Measurements from ENCODE around the gene CABP4. TPM values are rescaled to one million over a fixed set of nuclear protein-coding genes. Genes with fewer than 3 reads are reported as not detected.

The CABP4 gene
- total RNA-seq, 1 experiment from 2014 or later: 0.55 TPM

DNA sequence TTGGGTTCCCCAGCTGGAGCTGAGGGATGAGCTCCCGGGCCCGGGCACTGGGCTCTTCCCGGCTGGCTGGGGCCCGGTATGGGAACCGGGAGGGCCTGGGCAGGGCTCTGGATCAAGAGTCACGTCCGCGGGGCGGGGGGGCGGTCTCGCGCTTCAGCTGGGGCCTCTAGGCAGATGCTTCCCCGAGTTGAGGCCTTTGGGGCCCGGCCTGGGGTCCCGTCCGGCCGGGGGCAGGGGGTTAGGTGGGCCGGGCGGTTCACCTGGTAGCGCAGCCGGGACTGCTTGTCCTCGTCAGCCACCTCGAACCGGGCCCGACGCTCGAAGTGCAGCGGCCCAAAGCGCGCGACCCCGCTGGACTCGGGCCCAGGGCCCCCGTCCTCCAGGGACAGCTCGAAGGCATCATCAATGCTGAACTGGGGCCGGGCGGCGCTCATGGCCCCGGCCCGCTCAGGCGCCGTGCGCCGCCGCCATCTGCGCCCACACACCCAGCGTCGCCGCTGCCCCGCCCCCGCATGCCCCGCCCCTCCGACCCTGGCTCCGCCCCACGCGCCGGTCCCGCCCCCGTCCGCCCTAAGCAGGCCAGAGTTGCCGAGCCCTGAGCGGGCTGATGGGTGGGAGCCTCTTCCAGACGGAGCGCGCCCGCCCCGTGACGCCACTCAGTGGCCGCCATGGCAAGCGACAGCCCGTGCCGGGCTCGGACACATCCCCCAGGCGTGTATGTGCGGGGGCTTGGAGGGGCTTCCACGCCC is 13.8 kb downstream of the CABP4 start, which contains the start of gene TMEM134:
Gene TMEM134, minus strand, starts transcription at position 493 of the 749 bp plus-strand sequence. Its CDS starts 59 bp downstream, at position 434.
- ATAC-seq (peak; percentile 65), DNase-seq (peak; percentile 92)
- Histone ChIP-seq H3K27ac (ENCODE audit: low read length) (peak within 1 kb of the TSS; percentile 90), H3K27me3 (ENCODE audit: low read length) (no peaks in the 10 kb centered on the region), H3K4me3 (ENCODE audit: low read length) (peak within 1 kb of the TSS; percentile 85), H3K36me3 (ENCODE audit: low read depth, low read length) (no peaks in the 10 kb centered on the region), H3K9me3 (ENCODE audit: low read length) (no peaks in the 10 kb centered on the region), H3K4me1 (ENCODE audit: insufficient read depth, low read length) (peaks cover 33% of the 10 kb centered on the region), H3F3A (ENCODE audit: low read length, unreplicated experiment) (peaks cover 8% of the 10 kb centered on the region), H3K9me2 (replicated peaks; ENCODE audit: low read length) (no peaks in the 10 kb centered on the region), H2AFZ (ENCODE audit: low read length) (peak within 1 kb of the TSS; percentile 83), H3K79me2 (ENCODE audit: low read length) (peaks cover 24% of the 10 kb centered on the region), H4K20me1 (ENCODE audit: low read length) (no peaks in the 10 kb centered on the region), H3K9ac (ENCODE audit: low read length) (peak within 1 kb of the TSS; percentile 98), H3K4me2 (ENCODE audit: low read length) (peak within 1 kb of the TSS; percentile 99)
- TF ChIP-seq EZH2 (IDR thresholded peaks at IDR 0.05; ENCODE audit: low read length, unreplicated experiment) (no peak), EZH2phosphoT487 (IDR thresholded peaks at IDR 0.05; ENCODE audit: borderline replicate concordance, low read length) (no peak)
- TF ChIP-seq, protein P1, sequence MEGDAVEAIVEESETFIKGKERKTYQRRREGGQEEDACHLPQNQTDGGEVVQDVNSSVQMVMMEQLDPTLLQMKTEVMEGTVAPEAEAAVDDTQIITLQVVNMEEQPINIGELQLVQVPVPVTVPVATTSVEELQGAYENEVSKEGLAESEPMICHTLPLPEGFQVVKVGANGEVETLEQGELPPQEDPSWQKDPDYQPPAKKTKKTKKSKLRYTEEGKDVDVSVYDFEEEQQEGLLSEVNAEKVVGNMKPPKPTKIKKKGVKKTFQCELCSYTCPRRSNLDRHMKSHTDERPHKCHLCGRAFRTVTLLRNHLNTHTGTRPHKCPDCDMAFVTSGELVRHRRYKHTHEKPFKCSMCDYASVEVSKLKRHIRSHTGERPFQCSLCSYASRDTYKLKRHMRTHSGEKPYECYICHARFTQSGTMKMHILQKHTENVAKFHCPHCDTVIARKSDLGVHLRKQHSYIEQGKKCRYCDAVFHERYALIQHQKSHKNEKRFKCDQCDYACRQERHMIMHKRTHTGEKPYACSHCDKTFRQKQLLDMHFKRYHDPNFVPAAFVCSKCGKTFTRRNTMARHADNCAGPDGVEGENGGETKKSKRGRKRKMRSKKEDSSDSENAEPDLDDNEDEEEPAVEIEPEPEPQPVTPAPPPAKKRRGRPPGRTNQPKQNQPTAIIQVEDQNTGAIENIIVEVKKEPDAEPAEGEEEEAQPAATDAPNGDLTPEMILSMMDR (conservative IDR thresholded peaks at IDR 0.05; ENCODE audit: low read depth, low read length): peak; percentile 65
- CTCF ChIA-PET: interaction anchor here (0.7 to 2.0 kb wide), 2 partner anchors 67 to 118 kb away, joined by 3 to 15 read pairs; partner anchors contain the start of gene PPP1CA
- POLR2A ChIA-PET (ENCODE audit: unreplicated experiment): no interaction called here
- intact Hi-C loops (cut with micrococcal nuclease): loop anchor here (1.0 to 5.0 kb wide), 3 partner anchors 39 to 68 kb away; partner anchors contain the start of genes CDK2AP2, PPP1CA and RPS6KB2
- BruUV-seq (replicated peaks): no TSS peak

DNA sequence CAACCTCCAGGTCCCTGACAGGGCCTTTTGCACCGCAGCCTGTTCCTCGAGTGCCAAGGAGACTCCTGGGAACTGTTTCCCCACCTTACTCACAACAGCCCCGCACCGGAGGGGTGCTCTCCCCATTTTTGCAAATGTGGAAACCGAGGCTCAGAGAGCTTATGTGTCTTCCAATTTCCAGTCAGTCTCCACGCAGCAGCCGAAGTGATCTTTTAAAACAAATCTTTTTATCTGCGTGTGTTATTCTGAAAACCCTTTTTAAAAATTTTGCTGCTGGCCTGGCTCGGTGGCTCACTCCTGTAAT is 14.3 kb downstream of the CABP4 start:
- ATAC-seq: no peak
- Histone ChIP-seq H3K9me3 (ENCODE audit: low read length) (no peaks in the 10 kb centered on the region), H3K79me2 (ENCODE audit: low read length) (peaks cover 24% of the 10 kb centered on the region), H3K27ac (ENCODE audit: low read length) (no peak overlapping the region; the same call in 1 of the 2 replicates), H3F3A (ENCODE audit: low read length, unreplicated experiment) (peaks cover 4% of the 10 kb centered on the region), H3K9ac (ENCODE audit: low read length) (peak overlapping the region; percentile 67), H3K36me3 (ENCODE audit: low read depth, low read length) (no peaks in the 10 kb centered on the region), H4K20me1 (ENCODE audit: low read length) (no peaks in the 10 kb centered on the region), H3K4me2 (ENCODE audit: low read length) (peak overlapping the region; percentile 86), H2AFZ (ENCODE audit: low read length) (peak overlapping the region; percentile 83), H3K27me3 (ENCODE audit: low read length) (no peaks in the 10 kb centered on the region), H3K9me2 (replicated peaks; ENCODE audit: low read length) (no peaks in the 10 kb centered on the region), H3K4me1 (ENCODE audit: insufficient read depth, low read length) (peaks cover 28% of the 10 kb centered on the region), H3K4me3 (ENCODE audit: low read length) (peak overlapping the region; percentile 85)
- BruUV-seq (replicated peaks): TSS peak; percentile 59
- CTCF ChIA-PET: interaction anchor here (2.0 kb wide), 1 partner anchor 68 kb away, joined by 15 read pairs; the partner anchor contains the start of gene PPP1CA
- TF ChIP-seq EZH2 (IDR thresholded peaks at IDR 0.05; ENCODE audit: low read length, unreplicated experiment) (no peak), EZH2phosphoT487 (IDR thresholded peaks at IDR 0.05; ENCODE audit: borderline replicate concordance, low read length) (no peak)
- TF ChIP-seq, protein P1 (conservative IDR thresholded peaks at IDR 0.05; ENCODE audit: low read depth, low read length): 0 out of 2 replicates have a peak, but pooled peaks have one; percentile 9
- DNase-seq: no peak
- intact Hi-C loops (cut with micrococcal nuclease): loop anchor here (1.0 to 5.0 kb wide), 2 partner anchors 39 to 42 kb away; partner anchors contain the start of genes CDK2AP2 and RPS6KB2
- POLR2A ChIA-PET (ENCODE audit: unreplicated experiment): no interaction called here

Data from PC-3 (cell line).